Measurements from ENCODE around the gene TTC33.
"Not testable (repeated sequence)": the region's sequence is repeated elsewhere in the genome, so short reads cannot be mapped to it uniquely, and the experiment has no call there.

The TTC33 gene

DNA sequence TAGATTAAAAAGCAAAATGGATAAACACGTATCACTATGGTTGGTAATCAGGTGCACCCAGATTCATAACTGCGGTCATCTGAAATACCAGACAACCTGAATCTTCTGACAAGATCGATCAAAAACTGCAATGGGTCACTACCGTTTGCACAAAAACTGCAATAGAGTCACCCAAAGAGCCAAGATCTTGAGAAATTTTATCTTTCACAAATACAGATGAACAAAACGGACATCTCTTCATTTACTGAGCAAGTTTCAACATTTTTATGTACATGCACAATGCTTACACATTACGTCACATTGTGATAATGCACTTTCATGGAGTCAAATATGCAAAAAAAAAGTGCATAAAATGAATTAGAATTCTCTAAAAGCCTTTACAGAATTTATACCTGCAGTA, 23.8 kb upstream of the TTC33 start:
- no peak for DNase-seq

DNA sequence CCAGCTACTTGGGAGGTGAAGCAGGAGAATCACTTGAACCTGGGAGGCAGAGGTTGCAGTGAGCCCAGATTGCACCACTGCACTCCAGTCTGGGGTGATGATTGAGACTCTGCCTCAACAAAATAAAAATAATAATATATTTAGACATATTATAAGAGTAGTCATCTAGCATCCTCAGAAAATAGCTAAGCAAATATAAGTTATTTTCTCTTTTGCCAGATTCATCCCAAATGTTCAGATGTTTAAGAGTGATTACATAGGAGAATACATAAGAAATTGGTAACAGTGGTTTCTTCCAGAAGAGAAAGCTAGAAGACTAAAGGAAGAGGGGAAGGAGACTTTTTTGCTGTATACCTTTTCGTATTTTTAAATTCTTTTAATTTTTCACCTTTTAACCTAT, 22.4 kb upstream of the TTC33 start:
- no peak for DNase-seq

DNA sequence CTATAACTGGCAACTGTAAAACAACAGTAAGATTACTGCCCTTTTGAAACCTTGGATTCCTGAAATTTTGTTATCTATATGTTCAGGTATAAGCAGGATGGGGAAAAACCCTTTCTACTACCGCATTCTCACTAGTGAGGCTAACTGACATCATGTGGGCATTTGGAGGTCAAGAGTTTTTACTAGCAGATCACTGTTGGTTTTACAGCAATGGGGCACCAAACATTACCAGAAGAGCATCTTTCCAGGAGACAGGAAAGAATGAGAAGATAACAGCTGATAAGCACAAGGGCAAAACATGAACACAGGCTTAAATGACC, 20.9 kb upstream of the TTC33 start:
- no peak for DNase-seq

DNA sequence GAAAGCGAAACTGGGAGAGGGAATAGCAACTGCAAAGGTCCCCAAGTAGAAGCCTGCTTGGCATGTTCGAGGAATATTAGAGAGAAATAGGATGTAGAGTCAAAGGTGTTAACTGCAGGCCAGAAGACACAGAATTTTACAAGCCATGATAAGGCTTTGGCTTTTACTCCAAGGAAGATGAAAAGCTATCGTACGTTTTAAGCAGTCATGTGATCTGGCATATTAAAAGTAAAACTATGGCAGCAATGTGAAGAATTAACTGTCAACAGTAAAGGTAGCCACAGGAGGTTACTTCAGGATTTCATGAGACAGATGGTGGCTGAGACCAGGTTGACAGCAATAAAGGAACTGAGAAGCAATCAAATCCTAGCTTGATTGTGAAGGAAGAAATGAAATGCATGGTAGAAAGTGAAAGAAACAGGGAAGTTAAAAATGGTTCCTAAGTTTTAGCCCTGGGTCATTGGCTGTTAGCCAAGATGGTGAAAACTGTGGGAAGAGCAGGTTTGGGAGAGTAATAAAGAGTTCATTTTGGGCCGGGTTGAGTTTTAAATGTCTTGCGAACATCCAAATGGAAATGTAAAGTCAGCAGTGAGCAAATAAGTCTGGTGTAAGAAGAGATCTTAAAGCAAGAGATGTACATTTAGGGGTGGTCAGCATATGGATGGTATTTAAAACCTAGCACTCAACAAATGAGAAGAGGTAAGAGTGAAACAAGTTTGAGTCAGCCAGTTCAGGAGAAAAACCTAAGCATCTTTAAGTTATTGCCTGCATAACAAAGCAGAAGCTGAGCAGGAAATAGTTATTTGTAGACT, 20.3 kb upstream of the TTC33 start:
- no peak for DNase-seq

DNA sequence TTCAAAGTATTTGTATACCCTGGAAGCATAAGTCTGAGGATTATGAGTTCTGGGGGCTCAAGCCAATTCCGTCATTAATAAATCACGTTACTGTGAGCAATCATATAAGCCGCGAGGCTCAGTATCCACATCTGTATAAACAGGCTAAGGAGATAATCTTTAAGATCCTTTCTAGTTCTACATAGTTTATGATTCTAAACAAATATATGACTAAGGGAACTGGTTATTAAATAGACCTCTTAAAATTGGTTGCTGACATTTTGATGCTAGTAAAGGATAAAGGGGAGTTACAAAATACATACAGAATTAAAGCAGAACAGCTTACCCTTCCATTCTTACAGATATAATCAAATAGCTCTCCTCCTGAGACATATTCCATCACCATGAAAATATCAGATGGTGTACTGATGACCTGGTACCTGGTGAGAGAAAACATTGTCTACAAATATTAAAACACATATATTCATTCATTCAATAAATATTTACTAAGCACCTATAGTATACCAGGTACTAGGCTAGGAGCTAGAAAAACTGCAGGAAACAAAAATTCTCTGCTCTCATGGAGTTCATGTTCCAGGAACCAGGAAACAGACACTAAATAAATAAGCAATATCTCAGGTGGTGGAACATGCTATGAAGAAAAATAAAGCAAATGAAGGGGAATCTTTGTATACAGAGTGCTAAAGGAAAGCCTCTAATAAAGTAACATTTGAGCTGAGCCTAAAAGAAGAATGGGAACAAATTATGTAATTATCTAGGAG, 19.5 kb upstream of the TTC33 start:
- DNase-seq = no peak

DNA sequence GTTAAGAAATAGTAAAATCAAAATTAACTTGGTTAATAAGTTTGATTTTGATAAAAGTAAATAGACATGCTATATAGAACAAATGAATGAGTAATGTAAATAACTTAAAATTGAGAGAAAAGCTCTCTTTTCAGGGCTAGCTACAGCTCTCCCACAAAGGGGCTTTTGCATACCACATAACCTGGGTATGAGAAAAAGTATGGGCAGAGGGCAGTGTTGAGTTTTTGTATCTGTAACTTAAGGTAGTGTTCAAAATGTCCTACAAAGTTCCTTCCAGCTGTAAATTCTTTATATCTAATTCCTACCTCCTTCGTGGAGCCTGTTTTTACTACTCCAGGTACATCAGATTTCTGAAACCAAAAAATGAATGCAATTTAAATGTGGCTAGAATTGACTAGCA, 18.9 kb upstream of the TTC33 start:
- DNase-seq = no peak

DNA sequence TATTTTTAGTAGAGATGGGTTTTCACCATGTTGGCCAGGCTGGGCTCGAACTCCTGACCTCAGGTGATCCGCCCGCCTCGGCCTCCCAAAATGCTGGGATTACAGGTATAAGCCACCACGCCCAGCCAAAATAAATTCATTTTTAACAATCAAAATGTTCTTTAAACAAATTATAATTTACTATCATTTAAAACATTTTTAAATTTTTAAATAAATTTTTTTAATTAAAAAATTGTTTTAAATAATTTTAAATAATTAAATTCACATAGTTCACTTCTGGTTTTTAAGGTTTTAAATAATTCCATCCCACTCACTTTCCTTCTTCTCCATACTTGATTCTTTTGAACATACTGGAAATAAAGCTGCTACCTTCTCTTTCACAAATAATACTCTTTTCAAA, 15.0 kb upstream of the TTC33 start:
- no peak for DNase-seq

DNA sequence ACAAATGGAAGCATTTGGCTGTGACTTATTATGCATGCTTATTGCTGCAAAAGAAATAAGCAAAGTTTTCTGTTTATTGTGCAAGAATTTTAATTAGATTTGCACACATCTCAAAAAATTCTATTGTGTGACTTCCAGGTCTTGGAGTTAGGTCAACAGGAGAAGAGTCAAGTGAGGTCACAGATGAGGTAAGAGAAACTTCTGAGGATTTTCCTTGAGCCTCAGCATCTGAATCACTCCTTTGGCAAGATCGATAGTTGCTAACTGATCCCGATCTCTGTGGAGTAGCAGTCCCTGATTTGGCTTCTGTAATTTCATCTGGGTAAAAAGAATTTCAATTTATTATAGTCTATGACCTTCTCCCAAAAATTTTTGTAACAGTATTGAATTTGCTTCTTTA, 6.9 kb upstream of the TTC33 start:
- no peak for DNase-seq

DNA sequence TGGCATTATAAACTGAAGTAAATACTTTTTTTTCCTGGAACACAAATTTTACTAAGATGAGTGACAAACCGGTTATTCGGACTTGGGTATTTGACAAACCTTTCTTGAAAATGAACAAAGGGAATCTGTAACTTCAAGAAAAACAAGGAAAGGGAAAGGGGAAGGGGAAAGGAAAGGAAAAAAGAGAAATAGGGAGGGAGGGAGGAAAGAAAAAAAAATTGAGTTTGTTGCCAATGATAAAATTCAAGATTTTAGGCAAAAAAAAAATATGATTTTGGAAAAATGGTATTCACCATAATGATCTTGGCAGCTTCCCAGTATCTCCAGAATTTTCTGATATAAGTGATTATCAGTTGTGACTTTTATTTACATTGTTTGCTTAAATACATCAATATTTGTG, 1.6 kb upstream of the TTC33 start:
- DNase-seq = no peak

DNA sequence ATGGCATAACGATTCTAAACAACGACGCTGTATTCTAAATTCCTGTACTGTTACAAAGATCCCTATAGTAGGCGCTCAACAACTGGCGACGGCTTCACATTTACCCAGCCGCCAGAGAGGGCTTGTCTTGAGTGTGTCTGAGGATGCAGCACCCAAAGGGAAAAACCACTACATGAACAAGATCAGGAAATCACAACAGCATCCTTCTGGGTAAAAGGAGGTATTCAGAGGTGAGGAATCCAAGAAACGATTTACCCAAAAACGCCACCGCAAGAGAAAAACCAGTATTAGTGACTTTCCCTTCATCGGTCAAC, 711 bp downstream of the TTC33 start:
- peak; percentile 71 for DNase-seq

DNA sequence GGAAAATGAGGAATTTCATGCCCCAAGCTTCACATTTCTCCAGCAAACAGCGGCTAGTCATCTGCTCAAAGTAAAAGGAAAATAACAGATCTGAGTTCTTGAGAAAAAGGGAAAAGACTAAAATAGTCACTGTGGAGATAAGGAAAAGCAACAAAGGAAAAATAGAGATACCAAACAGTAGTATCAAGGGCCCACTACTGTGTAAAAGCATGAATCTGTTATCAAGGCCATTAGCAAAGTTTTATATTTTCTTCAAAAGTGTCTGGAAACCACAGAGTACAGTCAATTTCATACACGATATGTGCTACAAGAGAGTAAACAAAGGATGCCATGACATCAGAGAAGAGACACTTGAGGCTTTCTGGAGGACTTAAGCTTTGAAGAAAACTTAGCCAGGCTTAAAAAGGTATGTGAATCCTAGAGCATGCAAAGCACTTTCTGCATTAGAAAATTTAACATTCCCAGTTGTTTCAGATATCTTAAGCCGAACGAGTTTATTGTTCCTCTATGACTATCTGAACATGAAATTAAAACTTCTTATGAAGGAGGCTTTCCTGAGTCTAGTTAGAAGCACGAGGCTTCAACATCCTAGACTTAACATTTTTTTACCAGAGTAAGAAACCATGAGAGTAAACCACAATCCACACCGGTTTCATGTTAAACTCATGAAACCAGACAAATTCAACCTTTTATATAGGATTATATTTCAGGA, 1.2 kb downstream of the TTC33 start:
- no peak for DNase-seq

DNA sequence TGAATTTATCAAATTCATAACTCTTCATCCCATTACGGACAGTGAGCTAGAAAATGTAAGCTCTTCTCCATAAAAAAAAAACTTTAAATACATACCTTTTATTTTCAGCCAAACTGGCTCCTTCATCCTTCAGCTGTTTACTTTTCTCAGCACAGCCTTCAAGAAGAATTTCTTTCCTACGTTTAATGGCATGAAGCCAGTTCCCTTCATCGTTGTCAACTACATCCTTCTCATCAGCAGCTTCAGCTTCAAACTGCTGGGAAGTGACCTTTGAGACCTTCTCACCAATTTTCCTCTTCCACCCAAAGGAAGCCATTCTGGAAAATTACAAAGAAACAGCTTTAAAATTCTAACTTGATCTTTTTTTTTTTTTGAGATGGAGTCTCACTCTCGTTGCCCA, 9.1 kb downstream of the TTC33 start:
- DNase-seq = no peak

DNA sequence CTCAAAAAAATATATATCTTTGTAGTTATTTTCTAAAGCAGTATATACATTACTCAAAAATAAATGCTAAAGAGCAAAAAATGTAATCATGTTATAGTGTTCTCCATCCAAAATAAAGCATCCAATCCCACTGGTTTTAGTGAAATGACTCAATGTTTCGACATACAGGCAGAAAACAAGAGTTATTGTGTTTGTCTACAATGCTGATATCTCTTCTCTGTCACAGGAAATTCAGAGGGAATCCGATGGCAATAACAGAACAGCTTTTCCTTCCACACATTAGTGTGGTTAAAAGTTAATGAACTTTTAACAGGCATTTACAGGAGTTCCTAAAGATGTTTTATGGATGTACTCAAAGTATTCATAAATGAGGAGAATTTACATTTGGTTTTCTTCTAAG, 12.0 kb downstream of the TTC33 start:
- no peak for DNase-seq

DNA sequence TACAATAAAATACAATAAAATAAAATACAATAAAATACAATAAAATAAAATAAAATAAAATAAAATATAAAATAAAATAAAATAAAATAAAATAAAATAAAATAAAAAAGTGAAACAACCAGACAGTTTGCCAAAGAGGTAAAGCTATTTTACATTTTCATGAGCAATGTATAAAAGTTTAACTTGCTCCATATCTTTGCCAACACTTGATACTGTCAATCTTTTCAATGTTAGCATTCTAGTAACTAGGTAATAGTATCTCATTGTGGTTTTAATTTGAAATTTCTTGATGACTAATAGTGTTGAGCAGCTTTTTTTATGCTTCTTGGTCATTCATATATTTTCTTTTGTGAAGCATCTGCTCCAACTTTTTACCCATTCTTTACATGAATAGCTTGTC, 17.3 kb downstream of the TTC33 start:
- no peak for DNase-seq

DNA sequence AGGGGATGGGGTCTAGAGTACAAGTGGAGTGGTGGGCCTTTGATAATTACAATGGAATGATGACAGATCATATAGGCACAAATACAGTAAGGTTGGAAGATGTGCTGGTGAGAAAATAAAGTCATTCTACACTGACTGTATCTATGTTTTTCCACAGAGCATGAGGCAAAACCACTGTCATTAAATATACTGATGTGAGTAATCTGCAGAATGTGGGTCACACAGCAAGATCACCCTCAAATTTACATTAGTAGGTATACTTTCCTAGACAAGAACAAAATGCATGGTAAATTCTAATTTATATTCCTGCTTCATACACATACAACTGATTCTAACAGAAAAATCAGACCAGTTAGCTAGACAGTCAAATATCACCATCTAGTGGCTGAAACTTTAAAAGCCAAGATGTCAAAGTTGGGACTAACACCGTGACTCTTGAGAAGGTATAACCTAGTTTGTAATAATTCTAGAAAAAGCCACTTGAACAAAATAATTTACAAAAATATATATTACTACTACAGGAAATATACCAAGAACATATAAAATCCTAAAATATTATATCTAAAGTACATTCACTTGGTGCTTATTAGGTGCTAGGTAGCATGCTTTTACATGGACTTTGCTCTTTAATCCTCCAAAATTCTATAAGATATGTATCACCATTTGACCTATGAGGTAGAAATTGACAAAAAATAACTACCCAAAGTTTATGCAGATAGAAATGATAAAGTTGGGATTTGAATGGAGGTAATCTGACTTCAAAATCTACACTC, 19.5 kb downstream of the TTC33 start:
- no peak for DNase-seq

DNA sequence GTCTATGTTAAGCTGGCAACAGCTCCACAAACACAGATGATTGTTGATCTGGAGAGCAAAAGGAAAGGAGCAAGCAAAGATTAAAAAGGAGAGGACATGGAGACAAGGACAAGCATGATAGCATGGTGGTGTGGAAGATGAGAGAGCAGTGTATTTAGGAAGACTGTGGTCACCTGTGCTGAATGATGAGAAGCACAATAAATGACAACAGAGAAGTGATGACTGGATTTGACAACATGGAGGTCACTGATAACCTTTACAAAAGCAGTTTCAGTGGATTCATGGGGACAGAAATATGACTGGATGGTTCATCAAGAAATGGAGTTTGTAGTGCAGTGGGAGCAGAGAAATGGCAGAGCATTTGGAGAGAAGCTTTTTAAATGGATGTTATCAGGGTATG, 20.2 kb downstream of the TTC33 start:
- no peak for DNase-seq

DNA sequence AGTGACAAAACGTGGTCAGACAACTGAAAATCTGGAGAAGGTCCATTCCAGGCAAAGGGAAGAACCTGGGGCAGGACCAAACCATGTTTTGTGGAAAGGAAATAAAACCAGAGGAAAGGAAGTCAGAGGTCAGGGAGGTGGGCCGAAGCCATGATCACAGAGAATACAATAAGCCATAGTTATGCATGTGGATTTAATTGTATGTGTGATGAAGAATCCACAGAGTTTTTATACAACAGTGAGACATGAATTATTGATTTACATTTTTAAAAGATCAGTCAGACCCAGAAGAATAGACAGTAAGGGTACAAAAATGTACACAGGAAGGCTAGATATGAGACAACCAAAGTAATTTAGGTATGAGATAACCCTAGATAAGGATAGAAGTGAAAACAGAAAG, 20.8 kb downstream of the TTC33 start:
- no peak for DNase-seq

DNA sequence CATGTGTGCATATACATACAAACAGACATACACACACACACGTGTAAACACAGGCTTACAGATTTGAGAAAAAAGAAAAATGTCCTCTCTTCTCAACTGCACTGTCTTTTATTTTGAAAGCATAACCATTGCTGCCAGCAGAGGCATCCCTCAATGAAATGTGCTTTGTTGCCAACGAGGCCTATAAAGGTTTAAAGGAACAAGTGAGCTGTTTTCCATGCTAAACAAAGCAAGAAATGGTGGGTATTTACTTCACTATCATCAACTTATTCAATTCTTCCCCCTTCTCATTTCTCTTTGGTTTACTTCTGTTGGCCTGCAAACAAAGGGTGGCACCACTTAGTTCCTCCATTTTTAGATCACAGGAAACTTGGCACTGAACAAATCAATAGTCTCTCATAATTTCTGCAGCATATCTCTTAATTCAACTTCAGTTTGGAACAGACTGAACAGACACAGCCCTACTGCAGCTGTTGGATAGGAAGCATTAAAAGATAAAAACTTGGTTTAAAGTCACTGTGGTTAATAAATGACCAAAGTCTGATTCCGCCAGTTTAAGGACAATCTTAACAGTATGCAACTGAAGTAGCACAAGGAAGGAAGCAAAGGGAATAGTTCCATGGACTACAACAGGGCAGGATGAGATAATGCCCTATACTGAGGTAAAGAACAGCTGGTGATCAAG, 21.7 kb downstream of the TTC33 start:
- DNase-seq = no peak

DNA sequence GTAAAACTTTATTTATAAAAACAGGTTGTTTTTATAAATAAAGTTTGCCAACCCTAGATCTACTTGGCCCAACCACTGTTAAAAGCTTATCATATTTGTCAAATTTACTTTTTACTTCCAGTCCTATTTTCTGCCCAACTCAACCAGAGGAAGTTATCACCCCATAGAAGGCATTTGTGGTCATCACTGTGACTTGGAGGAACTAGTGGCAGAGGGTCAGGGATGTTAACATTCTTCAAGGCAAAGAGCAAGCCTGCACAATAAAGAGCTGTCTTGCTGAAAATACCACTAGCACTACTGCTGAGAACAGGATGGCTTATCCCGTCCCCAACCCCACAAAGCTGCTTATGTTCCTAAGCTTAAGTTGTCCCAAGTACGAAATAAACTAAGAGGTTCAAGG, 22.3 kb downstream of the TTC33 start:
- no peak for DNase-seq

DNA sequence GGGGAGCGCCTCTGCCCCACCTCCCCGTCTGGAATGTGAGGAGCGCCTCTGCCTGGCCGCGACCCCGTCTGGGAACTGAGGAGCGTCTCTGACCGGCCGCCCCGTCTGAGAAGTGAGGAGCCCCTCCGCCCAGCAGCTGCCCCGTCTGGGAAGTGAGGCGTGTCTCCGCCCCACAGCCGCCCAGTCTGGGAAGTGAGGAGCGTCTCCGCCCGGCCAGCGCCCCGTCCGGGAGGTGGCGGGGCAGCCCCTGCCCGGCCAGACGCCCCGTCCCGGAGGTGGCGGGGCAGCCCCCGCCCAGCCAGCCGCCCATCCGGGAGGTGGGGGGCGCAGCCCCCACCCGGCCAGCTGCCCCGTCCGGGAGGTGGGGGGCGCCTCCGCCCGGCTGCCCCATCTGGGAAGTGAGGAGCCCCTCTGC, 33.3 kb downstream of the TTC33 start:
- not testable (repeated sequence) for DNase-seq

DNA sequence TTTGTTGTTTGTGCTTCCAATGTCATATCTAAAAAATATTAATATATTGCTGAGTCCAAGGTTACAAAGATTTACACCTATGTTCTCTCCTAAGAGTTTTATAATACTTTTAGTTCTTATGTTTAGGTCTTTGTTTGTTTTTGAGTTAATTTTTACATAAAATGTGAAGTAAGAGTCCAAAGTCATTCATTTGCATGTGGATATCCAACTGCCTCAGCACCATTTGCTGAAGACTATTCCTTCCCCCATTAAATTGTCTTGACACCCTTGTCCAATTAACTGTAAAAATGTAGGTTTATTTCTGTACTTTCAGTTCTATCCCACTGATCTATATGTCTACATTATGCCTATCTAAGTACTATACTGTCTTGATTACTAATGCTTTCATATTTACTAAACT, 35.7 kb downstream of the TTC33 start:
- no peak for DNase-seq

DNA sequence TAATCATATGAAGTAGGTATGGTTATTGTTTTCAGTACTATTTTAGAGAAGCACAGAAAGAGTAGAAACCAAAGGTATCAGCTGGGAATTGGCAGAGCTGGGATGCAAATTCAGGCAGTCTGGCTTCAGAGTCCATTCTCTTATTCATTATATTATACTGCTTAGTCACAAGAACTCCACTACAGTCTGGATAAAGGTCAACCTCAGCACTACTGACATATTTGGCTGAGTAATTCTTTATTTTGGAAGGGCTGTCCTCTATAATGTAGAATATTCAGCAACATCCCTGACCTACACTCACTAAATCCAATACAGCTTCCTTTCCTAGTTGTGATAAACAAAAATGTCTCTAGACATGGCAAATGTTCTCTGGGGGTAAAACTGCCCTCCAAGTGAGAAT, 38.5 kb downstream of the TTC33 start:
- DNase-seq = no peak

DNA sequence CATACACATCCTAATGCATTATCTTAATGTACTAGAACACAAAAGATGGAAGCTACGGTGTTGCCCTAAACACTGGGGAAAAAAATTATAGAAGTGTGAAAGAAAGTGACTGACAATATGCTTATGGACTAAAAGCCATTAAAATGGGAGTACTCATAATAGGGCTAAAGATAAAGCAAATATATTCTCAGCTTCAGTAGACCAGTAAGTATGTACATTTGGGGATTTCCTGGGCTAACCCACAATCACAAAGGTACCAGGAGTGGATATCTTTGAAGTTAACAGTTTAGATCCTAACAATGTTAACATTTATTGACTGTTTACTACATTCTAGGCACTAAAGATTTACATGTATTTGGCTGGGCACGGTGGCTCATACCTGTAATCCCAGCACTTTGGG, 39.2 kb downstream of the TTC33 start:
- DNase-seq = no peak

Measured in stimulated activated CD4-positive, alpha-beta T cell treated with anti-CD3 and anti-CD28 coated beads, Interleukin-1b, Interleukin-23, amount 100 ng/mL, for 48 hours (primary cell).